HG03378 (cell line): ENCODE results near the gene HOXA4.
A peak's percentile ranks its signal among the peaks of the same experiment; 100 is the strongest.

Source experiments
- ATAC-seq: cut with Tn5 transposase; IDR thresholded peaks from one replicate; pipeline ENCODE4 v1.9.1; 2021; ENCODE audit warnings: mild to moderate bottlenecking, moderate library complexity; ENCODE audit not compliant: unreplicated experiment

Gene HOXA4

DNA sequence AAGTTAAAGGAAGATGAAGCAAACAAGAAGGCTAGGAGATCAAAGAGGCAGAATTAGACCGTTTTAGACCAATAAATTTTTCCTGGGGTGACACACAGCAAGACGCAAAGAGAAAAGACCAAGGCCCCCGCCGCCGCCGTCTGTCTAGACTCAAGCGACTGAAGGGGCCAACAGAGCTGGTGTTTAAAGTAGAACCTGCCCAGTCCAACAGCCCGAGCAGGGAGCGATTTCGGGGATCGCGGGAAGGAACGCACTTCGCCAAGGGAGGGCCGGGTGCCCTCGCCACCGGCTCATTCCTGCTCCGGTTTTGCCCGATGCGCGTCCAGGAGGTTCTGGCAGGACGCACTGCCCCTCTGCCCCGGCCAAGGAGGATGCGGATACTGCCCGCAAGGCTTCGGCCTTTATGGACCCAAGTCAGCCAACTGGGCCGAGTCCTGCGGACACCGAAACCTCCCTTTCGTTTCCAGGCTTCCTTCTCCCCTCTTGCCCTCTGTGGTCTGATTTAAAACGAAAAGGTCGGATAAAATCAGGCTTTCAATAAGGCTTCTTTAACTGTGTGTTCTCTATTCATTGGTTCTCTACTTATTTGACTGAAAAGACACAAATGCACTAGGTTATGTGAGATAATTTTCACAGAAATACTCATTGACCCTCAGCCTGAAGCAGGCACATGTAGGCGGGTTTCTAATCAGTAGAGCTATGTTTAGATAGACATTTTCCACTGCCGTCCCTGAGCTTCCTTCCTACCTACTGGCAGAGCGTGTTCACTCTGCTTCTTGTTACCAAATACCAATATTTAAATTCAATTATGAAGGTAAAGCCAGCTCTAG is 28.1 kb upstream of the HOXA4 start:
- no peak for ATAC-seq

DNA sequence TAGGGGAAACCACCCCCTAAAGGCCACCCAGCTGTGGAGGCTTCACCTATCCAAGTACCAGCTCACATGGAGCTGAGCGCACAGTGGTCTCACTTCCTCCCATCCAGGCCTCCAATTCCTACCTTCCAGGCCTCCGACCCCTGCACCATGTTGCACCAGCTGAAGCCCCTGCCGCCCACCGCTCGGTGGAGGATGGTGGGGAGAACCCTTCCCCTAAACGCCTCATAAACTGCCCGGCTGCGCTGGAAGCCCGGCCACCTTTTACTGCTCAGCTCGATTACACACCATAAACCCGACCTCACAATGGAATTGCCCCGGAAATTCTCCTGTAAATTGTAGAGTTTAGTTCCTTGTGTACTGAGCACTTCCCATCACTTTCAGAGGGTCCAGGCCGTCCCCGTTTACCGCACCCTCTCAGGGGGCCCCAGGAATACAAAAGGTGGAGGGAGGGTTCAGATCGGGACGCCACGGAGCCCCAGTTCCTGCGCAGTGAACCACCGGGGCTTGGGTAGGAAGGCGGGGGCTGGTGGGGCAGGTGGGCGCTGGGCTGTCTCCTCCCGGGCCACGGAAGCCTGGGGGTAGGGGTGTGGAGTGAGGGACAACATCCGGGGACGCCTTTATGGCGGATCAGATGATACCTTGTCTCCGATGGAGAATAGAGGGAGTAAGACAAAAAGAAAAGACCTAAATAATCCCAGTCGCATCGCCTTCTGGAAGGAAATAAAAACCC is 27.3 kb upstream of the HOXA4 start:
- ATAC-seq = no peak

DNA sequence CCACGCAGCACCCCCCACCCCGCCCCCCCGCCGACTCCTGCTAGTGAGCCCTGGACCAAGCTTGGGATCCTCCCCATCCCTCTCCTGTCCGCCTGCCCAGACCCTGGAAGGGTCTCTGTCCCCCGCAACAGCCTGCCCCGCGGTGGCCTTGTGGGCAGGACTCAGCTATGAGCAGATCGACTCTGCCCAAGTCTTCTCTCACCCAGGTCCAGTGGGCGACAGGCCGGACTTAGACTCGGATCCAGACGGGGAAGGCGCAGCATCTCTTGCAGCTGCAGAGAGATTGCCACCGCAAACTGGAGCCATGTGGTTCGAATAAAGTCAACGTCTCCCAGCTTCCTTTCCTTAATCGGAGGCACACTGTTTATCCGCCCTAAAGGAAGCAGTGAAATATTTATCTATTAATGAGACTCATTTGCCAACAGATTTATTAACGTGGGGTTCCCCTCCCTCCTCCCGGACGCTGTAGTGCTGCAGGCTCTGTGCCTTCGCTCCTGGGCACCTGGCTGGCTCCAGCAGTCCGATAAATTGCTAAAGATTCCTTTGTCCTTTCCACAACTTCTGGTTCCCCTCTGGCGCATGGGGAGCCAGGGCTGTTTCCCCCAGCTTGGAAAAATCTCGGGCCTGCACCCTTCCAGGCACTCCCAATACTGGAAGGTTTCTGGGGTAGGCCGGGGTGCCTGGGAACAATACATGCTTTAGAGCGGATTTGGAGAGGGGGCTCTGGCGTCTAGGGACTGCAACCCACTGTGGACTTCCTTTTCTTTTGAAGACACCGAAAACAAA is 26.6 kb upstream of the HOXA4 start:
- ATAC-seq = no peak

DNA sequence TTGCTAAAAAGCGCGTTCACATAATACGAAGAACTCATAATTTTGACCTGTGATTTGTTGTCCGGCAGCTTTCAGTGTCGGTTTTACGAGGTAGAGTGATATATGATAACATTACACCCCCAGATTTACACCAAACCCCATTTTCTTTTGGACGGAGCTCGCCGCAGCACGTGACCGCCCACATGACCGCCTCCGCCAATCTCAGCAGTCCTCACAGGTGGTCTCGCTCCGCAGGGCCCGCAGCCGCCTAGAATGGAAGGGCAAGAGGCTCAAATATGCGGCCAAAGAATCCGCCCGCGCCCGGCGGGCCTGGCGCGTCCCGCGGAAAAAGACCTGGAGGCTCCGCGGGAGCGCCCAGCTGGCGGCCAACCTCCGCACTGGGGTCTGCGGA is 25.9 kb upstream of the HOXA4 start, which contains the start of gene HOXA7:
HOXA7 (minus strand) TSS at position 168 of the 391 bp plus-strand sequence; CDS start at position 38, 130 bp downstream.
- ATAC-seq = no peak

DNA sequence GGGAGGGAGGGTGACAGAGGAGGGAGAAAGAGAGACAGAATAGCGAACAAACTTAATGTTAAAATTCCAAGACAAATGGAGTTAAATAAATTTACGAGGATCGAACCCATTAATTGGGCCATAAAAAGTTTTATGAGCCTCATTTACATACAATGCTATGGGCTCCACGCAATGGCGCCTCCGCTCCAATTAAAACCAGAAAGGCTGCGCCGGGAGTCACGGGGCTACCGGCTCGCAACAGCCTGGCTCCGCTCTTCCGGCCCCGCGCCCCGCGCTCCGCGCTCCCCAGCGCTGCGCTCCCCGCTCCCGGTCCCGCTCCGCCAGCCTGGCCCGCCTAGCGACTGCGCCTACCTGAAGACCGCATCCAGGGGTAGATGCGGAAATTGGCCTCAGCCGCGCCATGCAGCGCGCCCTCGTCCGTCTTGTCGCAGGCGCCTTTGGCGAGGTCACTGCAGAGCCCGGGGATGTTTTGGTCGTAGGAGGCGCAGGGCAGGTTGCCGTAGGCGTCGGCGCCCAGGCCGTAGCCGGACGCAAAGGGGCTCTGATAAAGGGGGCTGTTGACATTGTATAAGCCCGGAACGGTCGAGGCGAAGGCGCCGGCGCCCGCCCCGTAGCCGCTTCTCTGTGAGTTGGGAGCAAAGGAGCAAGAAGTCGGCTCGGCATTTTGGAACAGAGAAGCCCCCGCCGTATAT is 25.4 kb upstream of the HOXA4 start:
- ATAC-seq = no peak

DNA sequence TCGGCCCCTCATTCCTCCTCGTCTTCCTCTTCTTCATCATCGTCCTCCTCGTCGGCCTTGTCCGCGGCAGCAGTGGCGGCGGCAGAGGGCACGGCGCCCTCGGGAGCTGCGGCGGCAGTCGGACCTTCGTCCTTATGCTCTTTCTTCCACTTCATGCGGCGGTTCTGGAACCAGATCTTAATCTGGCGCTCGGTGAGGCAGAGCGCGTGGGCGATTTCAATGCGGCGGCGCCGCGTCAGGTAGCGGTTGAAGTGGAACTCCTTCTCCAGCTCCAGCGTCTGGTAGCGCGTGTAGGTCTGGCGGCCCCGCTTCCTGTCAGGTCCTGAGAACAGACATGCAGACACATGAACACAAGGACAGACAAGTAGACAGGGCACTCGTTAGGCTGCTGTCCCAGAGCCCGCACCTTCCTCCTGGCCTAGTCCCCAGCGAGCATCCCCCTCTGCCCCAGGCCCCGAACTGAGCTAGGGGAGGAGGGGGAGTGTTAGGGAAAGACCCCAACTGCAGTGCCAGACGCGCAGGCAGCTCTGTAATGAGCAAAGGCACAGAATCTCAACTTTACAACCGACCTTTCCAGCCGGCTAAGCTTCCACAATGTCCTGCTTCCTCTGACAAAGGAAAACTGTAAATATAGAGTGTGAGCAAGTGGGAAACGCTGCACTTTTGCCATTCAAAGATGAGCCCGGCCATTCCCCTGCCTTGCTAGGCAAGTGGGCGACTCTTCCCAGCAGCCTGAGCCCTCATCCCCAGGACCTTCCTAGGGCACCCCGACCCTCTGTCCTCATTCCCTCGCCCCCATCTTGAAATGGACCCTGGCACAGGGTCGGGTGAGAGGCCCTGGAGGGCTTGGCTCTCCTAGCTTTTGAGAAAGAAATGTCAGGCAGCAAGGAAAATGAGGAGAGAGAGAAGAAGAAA is 24.6 kb upstream of the HOXA4 start:
- ATAC-seq = no peak

DNA sequence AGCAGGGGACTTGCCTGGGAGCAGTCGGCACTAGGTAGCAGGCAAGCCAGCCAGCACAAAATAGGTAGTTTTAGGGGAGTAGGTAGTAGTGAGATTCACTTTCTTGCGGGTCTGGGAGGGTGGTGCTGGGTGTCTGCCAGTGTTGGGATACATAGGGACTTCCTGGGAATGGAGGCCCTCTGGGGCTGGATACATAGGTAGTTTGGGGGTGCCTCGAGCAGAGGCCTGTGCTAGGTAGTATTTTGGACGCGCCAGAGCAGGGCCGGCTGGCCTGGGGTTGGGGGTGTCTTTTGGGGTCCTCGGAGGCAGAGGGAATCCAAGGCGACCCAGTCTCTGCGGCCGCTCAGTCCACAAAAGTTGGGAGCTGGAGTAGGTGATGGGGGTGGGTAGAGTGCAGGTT is 23.8 kb upstream of the HOXA4 start:
- no peak for ATAC-seq

DNA sequence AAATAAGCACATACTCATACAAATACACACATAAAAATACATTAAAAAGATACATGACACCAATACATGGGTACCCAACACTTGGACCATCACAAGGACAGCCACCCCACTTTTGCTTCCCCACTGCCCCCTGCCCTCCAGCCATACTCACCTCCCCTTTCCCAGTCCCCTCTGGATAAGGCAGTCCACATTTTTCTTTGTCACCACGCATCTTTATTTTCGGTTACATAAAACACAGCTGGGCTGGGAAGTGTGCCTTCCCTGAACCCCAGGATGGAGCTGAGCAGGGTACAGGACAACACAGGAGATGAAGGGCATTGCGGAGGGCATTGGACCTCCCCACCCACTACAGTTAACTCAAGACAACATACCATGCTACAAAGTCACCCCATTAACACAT is 23.0 kb upstream of the HOXA4 start:
- ATAC-seq = no peak

DNA sequence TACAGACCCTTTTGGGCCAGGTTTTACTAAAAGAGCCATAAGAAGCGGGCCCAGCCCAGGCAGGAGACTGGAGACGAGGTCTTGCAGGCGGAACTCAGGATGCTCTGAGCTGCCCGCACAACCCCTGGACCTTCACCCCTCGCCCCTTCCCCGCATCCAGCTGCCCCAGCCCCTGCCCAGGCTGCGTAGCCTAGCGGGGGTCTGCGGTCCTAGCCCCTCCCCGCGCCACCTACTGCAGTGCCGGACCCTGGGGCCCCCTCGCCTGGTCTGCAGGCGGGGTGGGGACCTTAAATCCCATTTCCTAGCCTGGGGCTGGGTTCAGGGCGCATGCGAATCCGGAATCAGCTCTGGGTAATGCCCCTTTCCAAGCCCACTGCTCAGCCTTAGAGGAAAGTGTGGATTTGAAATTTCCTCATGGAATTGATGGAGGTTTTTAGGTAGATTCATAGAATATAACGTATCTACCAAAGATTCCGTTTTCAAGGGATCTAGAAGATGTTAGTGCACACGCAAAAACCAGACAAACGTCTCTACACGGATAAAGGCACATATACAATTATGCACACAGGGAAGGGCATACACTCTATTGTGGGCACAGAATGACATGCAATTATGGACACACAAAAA is 22.4 kb upstream of the HOXA4 start:
- ATAC-seq = no peak

DNA sequence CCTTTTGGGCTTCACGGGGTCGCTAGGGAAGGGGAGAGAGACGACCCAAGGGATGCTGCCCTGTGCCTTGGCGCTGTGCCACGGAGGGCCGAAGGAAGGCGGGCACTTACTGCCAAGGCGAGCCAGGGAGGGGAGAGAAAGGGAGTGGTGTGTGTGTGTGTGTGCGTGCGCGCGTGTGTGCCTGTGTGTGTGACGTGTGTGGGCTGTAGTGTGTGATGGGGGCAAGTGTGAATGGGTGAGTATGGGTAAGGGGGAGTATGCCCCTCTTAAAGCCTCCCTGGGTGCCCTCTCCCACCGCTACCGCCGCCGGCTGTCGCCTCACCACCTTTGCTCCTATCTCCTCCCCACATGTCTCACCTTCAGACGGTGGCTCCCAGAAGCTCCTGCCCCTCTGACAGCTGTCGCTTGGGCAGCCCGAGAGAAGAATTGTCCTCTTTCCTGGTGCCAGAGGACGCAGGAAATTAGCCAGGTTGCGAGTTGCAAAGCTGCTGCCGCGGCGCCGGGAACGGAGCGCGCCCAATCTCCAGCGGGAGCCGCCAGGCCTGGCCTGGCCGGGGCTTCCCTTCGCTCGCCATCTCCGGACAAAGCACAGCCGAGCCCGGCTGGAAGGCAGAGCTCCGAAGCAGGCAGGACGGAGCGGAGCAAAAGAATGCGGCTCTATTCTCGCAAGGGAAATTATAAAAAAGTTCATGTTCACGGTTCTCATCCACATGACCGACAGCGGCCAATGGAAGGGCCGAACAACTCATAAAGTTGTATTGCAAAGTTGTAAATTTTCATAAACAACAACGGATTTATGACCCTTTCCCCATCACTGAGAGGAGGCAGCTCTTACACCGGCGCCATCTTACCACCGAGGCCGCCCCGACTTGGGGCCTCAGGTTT is 21.6 kb upstream of the HOXA4 start, which contains the start of gene HOXA3:
HOXA3 (minus strand) TSS at position 653 of the 885 bp plus-strand sequence. CDS start 41,943 bp downstream, outside the sequence.
- no peak for ATAC-seq

DNA sequence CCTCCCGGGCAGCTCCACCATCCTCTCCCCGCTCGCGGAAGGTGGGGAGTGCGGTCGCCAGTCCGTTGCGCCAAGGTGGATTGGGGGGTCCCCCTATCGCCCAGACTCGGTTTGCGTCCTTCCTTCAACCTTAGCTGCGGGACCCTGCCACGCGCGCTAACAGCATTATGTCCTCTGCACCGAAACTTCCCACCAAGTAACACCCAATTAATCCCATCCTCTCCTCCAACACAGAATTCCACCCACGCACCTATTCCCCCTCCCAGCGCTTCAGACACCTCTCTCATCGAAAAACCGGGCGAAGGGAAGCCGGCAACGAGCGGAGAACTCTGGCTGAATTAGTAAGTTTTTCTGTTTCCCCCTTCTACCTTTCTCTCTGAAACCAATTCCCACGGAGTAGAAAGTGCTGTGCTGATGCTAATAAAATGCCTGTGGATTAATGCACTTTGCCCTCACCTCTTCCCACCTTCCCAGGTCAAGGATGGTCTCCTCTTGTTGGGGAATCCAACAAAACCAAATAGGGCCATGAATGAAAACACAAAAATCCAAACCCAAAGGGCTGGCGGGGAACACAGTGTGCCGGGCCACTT is 20.9 kb upstream of the HOXA4 start:
- no peak for ATAC-seq

DNA sequence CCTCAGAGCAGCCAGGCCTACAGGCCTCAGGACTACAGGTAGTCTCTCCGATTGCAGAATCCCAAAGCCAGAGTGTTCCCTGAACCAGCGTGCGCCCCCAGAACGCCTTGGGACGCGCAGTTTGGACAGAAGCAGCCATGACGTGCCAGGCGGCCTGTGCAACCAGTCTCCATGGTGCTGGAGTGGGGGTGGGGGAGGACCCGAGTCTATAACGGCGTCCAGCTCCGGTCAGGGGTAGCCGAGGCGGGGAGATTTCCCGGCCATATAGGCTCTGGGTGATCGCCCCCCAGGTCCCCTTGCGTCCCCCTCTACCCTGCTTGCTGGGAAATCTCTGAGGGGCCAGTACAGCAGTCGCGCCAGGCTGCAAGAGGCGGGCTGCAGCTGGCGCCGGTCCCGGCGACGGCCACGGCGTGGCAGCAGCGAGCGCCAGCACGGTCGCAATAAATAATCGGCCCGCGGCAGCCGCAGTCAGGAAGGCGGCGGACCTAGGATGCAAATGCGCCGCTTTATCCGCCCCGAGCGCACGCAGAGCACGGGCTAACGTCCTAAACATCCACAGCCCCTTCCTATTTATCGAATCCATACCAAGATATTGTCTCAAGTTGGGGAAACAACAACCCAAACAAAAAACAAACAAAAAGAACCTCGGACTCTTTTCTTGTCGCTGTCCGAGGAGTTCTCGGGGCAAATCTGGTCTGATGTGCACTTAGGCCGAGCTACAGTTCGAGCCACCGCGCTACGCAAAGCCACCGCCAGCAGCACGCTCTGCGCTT is 20.2 kb upstream of the HOXA4 start:
- peak; percentile 59 for ATAC-seq

DNA sequence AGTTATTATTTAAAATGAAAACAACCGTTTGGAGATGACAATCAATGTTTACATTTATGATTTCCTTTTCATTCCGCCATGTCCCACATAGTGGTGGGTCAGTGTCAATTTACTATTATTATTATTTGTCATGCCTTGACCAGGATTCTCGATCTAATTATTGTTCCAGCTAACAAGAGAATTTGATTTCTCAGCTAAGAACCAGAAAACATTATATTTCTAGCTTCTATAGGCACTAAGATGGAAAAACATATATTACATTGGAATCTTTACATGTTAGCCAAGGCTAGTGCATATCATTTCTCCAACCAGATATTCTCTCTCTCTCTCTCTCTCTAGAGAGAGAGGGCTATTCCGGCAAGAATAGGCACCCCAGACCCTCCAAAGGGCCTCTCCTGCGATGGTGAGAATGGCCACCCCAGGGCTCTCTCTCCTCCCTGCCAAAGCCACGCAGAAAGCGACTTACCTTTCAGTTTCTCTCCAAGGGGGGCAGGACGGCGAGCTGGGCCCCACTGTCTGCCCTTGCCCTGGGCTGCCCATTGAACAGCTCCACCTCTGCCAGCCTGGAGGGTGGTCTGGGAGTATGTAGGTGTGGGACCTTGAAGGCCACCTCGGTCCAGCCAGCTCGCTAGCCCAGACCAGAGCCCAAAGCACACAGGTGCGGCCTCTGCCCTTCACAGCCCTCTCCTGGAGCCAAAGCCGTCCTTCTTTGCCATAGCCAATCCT is 19.4 kb upstream of the HOXA4 start:
- no peak for ATAC-seq

DNA sequence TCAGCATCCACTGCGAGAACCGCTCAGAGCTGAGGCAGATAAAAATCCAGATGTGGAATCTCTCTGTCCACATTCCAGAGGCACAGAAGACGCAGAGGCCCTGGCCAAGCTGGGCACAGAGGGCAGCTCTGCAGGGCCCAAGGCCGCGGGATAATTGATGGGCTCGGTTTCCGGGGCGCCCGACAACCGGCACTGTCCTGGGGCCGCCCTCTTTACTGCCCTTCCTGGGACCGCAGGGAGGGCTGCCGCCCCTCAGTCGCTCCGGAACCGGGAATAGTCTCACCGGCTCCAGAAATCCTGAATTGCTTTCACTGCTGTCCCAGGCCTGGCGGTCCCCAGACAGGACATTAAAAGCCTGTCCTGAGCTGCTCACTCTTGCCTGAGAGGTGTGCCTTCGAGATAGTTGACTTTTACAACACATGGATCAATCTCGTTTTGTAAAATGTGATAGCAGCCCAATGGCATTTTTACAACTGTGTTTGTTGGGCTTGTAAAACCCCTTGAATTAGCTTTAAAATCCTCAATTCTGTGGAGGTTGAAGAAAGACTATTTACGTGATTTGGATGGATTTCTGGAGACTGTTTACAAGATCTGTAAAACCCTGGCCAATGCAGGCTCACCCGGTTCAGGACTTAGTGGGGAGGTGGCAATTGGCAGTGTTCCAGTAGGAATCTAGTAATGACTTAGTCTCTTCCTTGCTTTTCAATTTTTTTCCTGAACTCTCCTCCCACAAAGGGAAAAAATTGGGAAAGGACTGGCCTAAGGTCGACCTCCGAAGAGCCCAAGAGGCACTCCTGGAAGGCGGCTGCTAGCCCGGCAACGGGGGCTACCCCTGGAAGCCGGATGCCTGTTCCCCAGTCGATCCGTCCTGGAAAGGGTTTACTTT is 18.4 kb upstream of the HOXA4 start:
- no peak for ATAC-seq

DNA sequence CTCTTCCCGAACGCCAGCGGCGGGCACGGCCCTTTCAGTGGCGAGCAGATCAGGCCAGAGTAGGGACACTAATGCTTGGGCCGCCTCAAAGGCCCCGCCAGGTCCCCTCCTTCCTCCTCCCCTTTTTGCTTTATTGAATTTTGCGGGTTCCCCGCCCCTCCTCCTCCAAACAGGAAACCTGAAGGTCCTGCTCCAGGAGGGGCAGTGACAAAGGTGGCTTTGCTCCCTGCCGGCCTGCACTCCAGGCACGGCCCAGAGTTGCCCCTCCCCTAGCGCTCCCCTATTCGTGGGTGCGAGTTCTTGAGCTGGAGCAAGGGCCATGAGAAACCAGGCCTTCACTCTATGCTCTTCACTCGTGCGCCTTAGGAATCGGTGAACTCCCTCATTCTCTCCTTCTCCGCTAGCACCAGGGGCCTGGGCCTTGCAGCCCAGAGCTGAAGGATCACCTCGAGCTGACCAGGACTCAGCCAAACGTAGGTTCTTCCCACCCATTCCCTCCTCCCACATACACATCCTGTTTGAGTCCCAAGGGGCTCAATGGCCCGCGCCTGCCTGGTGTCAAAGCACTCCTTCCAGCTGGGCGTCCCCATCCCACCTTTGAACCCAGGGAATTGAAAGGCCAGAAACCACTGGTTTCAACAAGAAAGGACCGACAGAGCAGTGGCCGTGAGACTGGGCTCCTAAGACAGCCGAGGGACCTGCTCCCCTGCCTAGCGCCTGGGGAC is 17.6 kb upstream of the HOXA4 start:
- ATAC-seq = no peak
